H9 (cell line): ENCODE results near the gene ACTN3. TPM values are rescaled to one million over a fixed set of nuclear protein-coding genes. Genes with fewer than 3 reads are reported as not detected.

Experiments used
- DNase-seq: peaks from one replicate; pipeline ENCODE4 v3.0.0-alpha.2; 2017
- H2AFZ ChIP-seq: one replicate; pipeline ENCODE4 v1.6.1; 2013; ENCODE audit warnings: mild to moderate bottlenecking, low read length, control low read depth, moderate library complexity
- H2AK5ac ChIP-seq: 2 replicates; pipeline ENCODE4 v1.6.1; 2013; ENCODE audit warnings: low read length, control low read depth, mixed read lengths; ENCODE audit not compliant: insufficient read length
- H2BK120ac ChIP-seq: one replicate; pipeline ENCODE4 v1.6.1; 2013; ENCODE audit warnings: low read depth, mild to moderate bottlenecking, low read length, control low read depth, inconsistent platforms; ENCODE audit not compliant: poor library complexity, severe bottlenecking
- H2BK12ac ChIP-seq: 2 replicates; pipeline ENCODE4 v1.6.1; 2013; ENCODE audit warnings: low read length, control low read depth, mixed read lengths, low read depth; ENCODE audit not compliant: insufficient read length
- H2BK15ac ChIP-seq: 2 replicates; pipeline ENCODE4 v1.6.1; 2013; ENCODE audit warnings: low read depth, low read length, control low read depth
- H2BK20ac ChIP-seq: one replicate; pipeline ENCODE4 v1.6.1; 2013; ENCODE audit warnings: low read depth, mild to moderate bottlenecking, low read length, control low read depth, inconsistent platforms; ENCODE audit not compliant: poor library complexity, severe bottlenecking
- H2BK5ac ChIP-seq: 2 replicates; pipeline ENCODE4 v1.6.1; 2013; ENCODE audit warnings: low read length, control low read depth, mixed read lengths; ENCODE audit not compliant: insufficient read length
- H3K14ac ChIP-seq: 2 replicates; pipeline ENCODE4 v1.6.1; 2013; ENCODE audit warnings: low read length, control low read depth; ENCODE audit not compliant: insufficient read depth
- H3K18ac ChIP-seq: 2 replicates; pipeline ENCODE4 v1.6.1; 2013; ENCODE audit warnings: low read depth, mild to moderate bottlenecking, mixed read lengths, low read length, control low read depth; ENCODE audit not compliant: insufficient read length
- H3K23ac ChIP-seq: 2 replicates; pipeline ENCODE4 v1.6.1; 2013; ENCODE audit warnings: low read length, control low read depth, mixed read lengths, low read depth; ENCODE audit not compliant: insufficient read length
- H3K23me2 ChIP-seq: 2 replicates; pipeline ENCODE4 v1.6.1; 2013; ENCODE audit warnings: low read depth, mild to moderate bottlenecking, mixed read lengths, low read length, control low read depth; ENCODE audit not compliant: insufficient read length, poor library complexity, severe bottlenecking
- H3K27ac ChIP-seq: 2 replicates; pipeline ENCODE4 v1.5.1; 2013; ENCODE audit warnings: low read length, control low read depth, mixed read lengths, low read depth; ENCODE audit not compliant: insufficient read length
- H3K27me3 ChIP-seq: 2 replicates; pipeline ENCODE4 v1.6.1; 2013; ENCODE audit warnings: low read length, control low read depth, inconsistent platforms; ENCODE audit not compliant: insufficient read depth
- H3K4ac ChIP-seq: 2 replicates; pipeline ENCODE4 v1.6.1; 2013; ENCODE audit warnings: low read depth, mild to moderate bottlenecking, control low read depth, inconsistent platforms, low read length, moderate library complexity
- H3K4me1 ChIP-seq: 2 replicates; pipeline ENCODE4 v1.6.1; 2013; ENCODE audit warnings: low read length, control low read depth, inconsistent platforms; ENCODE audit not compliant: insufficient read depth
- H3K4me2 ChIP-seq: 2 replicates; pipeline ENCODE4 v1.6.1; 2013; ENCODE audit warnings: low read length, control low read depth, mixed read lengths; ENCODE audit not compliant: insufficient read length, insufficient read depth
- H3K56ac ChIP-seq: 2 replicates; pipeline ENCODE4 v1.6.1; 2013; ENCODE audit warnings: low read depth, mild to moderate bottlenecking, mixed read lengths, low read length, control low read depth; ENCODE audit not compliant: insufficient read length
- H3K79me1 ChIP-seq: 2 replicates; pipeline ENCODE4 v1.6.1; 2013; ENCODE audit warnings: low read depth, mild to moderate bottlenecking, moderate library complexity, low read length, control low read depth, inconsistent platforms; ENCODE audit not compliant: insufficient read depth, poor library complexity, severe bottlenecking
- H3K79me2 ChIP-seq: 2 replicates; pipeline ENCODE4 v1.6.1; 2013; ENCODE audit warnings: low read length, control low read depth, inconsistent platforms; ENCODE audit not compliant: insufficient read depth
- H3K9ac ChIP-seq: 2 replicates; pipeline ENCODE4 v1.6.1; 2013; ENCODE audit warnings: low read length, control low read depth, mixed read lengths; ENCODE audit not compliant: insufficient read length; ENCODE audit errors: extremely low read depth
- H3K9me3 ChIP-seq: one replicate; pipeline ENCODE4 v1.6.1; 2013; ENCODE audit warnings: low read depth, low read length, inconsistent platforms; ENCODE audit not compliant: control insufficient read depth
- H3T11ph ChIP-seq: one replicate; pipeline ENCODE4 v1.6.1; 2013; ENCODE audit warnings: mild to moderate bottlenecking, low read length, control low read depth, inconsistent platforms
- H4K20me1 ChIP-seq: one replicate; pipeline ENCODE4 v1.6.1; 2013; ENCODE audit not compliant: control insufficient read depth, insufficient read length, insufficient read depth
- H4K5ac ChIP-seq: 2 replicates; pipeline ENCODE4 v1.6.1; 2013; ENCODE audit warnings: low read depth, mild to moderate bottlenecking, mixed read lengths, low read length, control low read depth; ENCODE audit not compliant: insufficient read length
- H4K8ac ChIP-seq: replicated peaks from 2 replicates; pipeline ENCODE4 v1.6.1; 2013; ENCODE audit warnings: low read length, control low read depth, mixed read lengths, low read depth; ENCODE audit not compliant: insufficient read length
- H4K91ac ChIP-seq: 2 replicates; pipeline ENCODE4 v1.6.1; 2013; ENCODE audit warnings: low read depth, mild to moderate bottlenecking, moderate library complexity, mixed read lengths, low read length, control low read depth; ENCODE audit not compliant: insufficient read length
- H3K27ac Mint-ChIP-seq, 3 experiments: 2 replicates in 2 of 3; 3 replicates in 1 of 3; pipeline ENCODE4 v1.8.0; 2020 to 2021; ENCODE audit warnings: mixed read lengths in 3 of 3, mild to moderate bottlenecking in 1 of 3, moderate library complexity in 1 of 3
- H3K27me3 Mint-ChIP-seq: 2 replicates; pipeline ENCODE4 v1.8.0; 2021; ENCODE audit warnings: low read depth, mild to moderate bottlenecking, moderate library complexity, mixed read lengths
- H3K36me3 Mint-ChIP-seq, 3 experiments: 2 replicates in 2 of 3; 3 replicates in 1 of 3; pipeline ENCODE4 v1.8.0; 2020 to 2021; ENCODE audit warnings: low read depth in 3 of 3, mixed read lengths in 3 of 3; ENCODE audit not compliant: insufficient read depth in 1 of 3
- H3K4me1 Mint-ChIP-seq, 2 experiments: 2 replicates each; pipeline ENCODE4 v1.8.0; 2020; ENCODE audit warnings: mixed read lengths in 2 of 2
- H3K4me3 Mint-ChIP-seq, 2 experiments: 2 replicates in 1 of 2; 3 replicates in 1 of 2; pipeline ENCODE4 v1.8.0; 2020 to 2021; ENCODE audit warnings: mild to moderate bottlenecking in 2 of 2, mixed read lengths in 2 of 2, moderate library complexity in 1 of 2
- H3K9me3 Mint-ChIP-seq, 2 experiments: 2 replicates in 1 of 2; 3 replicates in 1 of 2; pipeline ENCODE4 v1.8.0; 2020; ENCODE audit warnings: mild to moderate bottlenecking in 2 of 2, mixed read lengths in 2 of 2, moderate library complexity in 1 of 2
- CTCF ChIP-seq: fragments of 200-600 bp; sonication (generic); conservative IDR thresholded peaks from 3 replicates; pipeline ENCODE4 v1.8.0; 2021; ENCODE audit warnings: antibody characterized with exemption, mild to moderate bottlenecking
- WGBS: extraction: QIAGEN DNeasy Blood & Tissue Kit; methylation state at CpG from one replicate; pipeline ENCODE4 v1.1.7; 2013; ENCODE audit warnings: missing lambda C conversion rate, low lambda C conversion rate, mixed read lengths; ENCODE audit not compliant: insufficient read length; ENCODE audit errors: extremely low coverage; 5-methylcytosine and 5-hydroxymethylcytosine counted together
- total RNA-seq: library from RNA; stranded (reverse); gene quantifications from 2 replicates; pipeline ENCODE4 v1.2.1, GENCODE V29; 2021

The ACTN3 gene
- total RNA-seq, 1 experiment from 2014 or later: 45.7 TPM

- Histone ChIP-seq H4K91ac (no peak overlapping the region), H3K9ac (no peak overlapping the region), H3K9me3 (no peaks in the 10 kb centered on the region), H3K4ac (no peak overlapping the region), H3K4me1 (no peaks in the 10 kb centered on the region), H2BK15ac (no peak overlapping the region), H2BK12ac (no peak overlapping the region), H3K14ac (no peak overlapping the region), H3K79me2 (no peaks in the 10 kb centered on the region), H3T11ph (no peak overlapping the region), H2BK120ac (no peak overlapping the region), H3K27me3 (no peaks in the 10 kb centered on the region), H4K8ac (no peak overlapping the region), H3K23ac (no peak overlapping the region), H3K18ac (no peak overlapping the region), H4K20me1 (no peaks in the 10 kb centered on the region), H3K4me2 (no peak overlapping the region), H3K27ac (no peak overlapping the region), H2BK5ac (no peak overlapping the region), H2BK20ac (no peak overlapping the region), H3K79me1 (no peaks in the 10 kb centered on the region), H4K5ac (no peak overlapping the region), H3K23me2 (no peaks in the 10 kb centered on the region), H3K56ac (no peak overlapping the region), H2AK5ac (no peak overlapping the region), H2AFZ (no peak overlapping the region)
- Mint-ChIP-seq H3K36me3 (peaks cover 2 to 63% (median 46%) of the 10 kb centered on the region in 3 experiments; a peak in 6 of 7 replicates), H3K4me3 (no peak overlapping the region), H3K4me1 (peaks cover 0 to under 1% of the 10 kb centered on the region in 2 experiments; a peak in 1 of 4 replicates), H3K27ac (no peak overlapping the region), H3K9me3 (no peaks in the 10 kb centered on the region), H3K27me3 (no peaks in the 10 kb centered on the region)
- no peak for DNase-seq
- no CpG with 5 or more reads among the region's 2 CpGs for WGBS
- no peak for TF ChIP-seq CTCF
Observed at GRCh38 chr11:66600219-66600618, 53.5 kb downstream of the ACTN3 start.
